GM19452 (cell line): ENCODE data around the gene MTA3.
"Not testable (repeated sequence)": the region's sequence is repeated elsewhere in the genome, so short reads cannot be mapped to it uniquely, and the experiment has no call there.

Experiments
- ATAC-seq: cut with Tn5 transposase; IDR thresholded peaks from one replicate; pipeline ENCODE4 v1.9.1; 2021; ENCODE audit not compliant: unreplicated experiment

Gene MTA3

GRCh38 chr2:42566837-42567321 lies 1.6 kb upstream of the MTA3 start:
- ATAC-seq = peak; percentile 39

DNA sequence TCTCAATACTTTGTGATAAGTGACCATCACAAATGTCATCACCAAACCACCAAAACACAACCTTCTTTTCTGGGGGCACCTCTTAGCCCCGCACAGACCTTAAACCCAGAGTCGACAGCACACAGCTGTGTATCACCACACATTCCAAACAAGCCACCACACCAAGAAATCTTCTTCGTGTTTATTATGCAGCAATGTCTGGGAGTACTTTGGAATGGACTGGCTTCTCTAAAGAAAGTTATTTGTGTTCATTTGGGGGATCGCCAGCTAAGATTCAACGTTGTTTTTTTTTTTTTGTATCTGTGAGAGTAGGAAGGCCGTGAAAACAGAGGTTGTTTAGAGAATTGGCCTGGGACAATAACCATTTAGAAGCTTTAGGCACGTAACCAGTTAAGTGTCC lies 1.1 kb upstream of the MTA3 start:
- no peak for ATAC-seq

DNA sequence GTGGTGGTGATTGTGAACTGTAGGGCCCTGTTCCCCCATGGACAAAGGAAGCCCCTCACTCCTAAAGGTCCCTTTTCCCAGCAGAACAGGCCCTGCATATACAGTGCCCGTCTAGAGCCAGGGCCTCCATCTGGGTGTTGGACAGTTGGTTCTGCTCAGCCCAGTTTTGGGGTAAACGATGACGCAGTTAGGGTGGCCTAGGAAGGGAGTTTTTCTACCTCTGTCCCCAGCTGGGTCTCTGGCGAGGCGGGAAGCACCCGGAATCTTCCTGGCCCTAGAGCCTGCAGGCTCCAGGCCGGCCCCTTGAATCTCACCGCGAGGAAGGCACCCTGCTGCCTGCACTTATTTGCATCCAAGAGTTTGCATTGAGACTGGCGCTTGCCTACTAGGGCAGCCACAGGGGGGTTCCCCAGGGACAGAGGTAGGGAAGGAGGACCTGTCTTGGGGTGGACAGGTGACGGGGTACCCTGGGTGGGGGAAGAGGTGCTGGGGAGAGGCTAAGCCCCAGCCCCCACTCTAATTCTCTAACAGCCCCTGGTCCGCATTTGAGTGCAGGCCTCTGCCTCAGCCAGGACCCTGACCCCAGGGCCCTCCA lies 529 bp upstream of the MTA3 start:
- peak; percentile 66 for ATAC-seq

DNA sequence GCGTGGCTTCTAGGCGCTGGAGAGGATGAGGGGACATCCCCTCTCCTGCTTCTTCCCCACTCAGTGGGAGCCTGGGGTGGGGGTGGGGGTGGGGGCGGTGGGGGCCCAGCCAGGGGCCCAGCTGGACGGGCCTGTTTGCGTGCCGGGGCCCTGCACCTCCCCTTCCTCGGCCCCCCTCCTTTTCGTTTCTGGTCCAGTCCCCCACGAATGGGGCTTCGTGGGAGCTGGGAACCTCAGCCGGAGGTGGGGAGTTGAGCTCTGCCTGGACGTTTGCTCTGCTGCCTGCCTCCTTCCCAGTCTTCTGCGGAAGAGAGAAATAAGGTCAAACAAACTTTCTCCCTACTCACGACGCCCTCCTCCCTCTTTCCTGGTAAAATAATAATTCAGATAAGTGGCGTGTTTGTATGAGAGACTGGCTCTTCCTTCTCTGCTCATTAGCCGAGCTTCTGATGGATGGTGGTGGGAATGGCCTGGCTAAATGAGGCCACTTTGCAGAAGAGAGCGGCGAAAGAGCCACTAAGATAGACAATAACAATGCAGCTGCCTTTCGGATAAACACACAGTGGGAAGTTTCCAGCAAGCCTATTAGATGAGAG lies 782 bp downstream of the MTA3 start:
- peak; percentile 12 for ATAC-seq

DNA sequence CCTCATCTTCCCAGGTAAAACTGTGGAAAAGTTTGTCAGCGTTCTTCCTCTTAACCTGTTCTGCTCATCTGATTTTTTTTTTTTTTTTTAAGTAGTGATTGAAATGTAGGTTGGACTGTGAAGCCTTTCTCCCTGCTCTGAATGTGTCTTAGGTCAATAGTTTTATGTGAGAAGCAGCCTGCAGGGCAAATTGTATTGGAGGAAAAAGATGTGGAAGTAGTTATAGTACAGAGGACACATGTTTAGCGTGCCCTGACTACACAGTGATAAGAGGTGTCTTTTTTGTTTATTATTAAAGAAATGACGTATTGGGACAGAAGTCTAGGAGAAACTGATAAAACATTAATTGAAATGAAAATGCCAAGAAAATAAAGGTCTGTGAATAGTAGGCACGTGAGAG lies 1.5 kb downstream of the MTA3 start:
- ATAC-seq = no peak

DNA sequence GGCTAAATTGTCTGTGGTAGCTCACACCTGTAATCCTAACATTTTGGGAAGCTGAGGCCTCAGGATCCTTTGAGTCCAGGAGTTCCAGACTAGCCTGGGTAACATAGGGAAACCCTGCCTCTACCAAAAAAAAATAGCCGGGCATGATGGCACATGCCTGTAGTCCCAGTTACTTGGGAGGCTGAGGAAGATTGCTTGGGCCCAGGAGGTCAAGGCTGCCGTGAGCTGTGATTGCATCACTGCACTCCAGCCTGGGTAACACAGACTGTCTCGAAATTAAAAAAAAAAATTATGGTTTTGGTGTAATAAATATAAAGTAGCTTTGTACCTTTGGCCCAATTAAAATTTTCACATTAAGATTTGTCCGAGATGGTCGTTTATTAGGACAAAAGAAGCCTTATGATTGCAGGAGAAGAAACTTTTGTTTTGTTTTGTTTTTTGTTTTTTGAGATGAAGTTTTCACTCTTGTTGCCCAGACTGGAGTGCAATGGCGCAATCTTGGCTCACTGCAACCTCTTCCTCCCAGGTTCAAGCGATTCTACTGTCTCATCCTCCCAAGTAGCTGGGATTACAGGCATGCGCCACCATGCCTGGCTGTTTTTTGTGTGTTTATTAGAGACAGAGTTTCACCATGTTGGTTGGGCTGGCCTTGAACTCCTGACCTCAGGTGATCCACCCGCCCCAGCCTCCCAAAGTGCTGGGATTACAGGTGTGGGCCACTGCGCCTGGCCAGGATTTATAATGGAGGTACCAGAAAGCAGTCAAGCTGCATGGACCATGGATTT lies 4.1 kb downstream of the MTA3 start:
- no peak for ATAC-seq

- no peak for ATAC-seq
Measured at GRCh38 chr2:42573256-42573655, 4.8 kb downstream of the MTA3 start.

DNA sequence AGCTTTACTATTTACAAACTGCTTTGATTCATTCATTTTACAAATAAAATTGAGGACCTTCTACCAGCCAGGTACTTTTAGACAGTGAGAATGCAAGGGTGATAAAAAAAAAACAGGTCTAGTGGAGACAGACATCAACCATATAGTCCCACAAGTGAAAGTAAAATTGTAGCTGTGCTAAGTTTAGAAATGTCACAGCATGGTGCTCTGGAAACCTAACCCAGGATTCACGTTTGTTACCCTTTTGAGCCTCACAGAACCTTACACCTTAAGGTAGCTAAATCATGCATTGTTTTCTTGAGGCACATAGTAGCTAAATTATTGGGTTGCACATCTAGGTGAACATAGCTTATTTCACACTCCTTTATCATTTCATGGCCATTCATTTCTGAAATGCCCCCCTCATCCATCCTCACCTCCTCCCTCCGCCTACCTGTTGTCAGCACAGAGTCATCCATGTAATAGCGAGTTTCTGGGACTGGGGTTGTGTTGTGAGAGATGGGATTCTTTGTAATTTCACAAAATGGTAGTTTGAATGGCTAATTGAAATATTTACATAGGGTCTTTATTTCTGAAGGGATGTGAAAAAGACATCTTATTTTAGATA lies 7.1 kb downstream of the MTA3 start:
- ATAC-seq = no peak

GRCh38 chr2:42578621-42579020 lies 10.2 kb downstream of the MTA3 start:
- no peak for ATAC-seq

- no peak for ATAC-seq
Measured at GRCh38 chr2:42581257-42581656, 12.8 kb downstream of the MTA3 start.

DNA sequence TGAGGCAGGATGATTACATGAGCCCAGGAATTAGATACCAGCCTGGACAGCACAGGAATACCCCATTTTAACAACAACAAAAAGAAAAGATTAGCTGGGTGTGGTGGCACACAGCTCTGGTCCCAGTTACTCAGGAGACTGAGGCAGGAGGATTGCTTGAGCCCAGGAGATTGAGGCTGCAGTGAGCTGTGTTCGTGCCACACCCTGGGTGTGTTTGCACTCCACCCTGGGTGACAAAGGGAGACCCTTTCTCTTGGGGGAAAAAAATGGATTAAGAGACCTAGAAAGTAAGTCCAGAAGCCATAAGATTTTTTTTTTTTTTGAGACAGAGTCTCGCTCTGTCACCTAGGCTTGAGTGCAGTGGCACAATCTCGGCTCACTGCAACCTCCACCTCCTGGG lies 16.2 kb downstream of the MTA3 start:
- not testable (repeated sequence) for ATAC-seq

DNA sequence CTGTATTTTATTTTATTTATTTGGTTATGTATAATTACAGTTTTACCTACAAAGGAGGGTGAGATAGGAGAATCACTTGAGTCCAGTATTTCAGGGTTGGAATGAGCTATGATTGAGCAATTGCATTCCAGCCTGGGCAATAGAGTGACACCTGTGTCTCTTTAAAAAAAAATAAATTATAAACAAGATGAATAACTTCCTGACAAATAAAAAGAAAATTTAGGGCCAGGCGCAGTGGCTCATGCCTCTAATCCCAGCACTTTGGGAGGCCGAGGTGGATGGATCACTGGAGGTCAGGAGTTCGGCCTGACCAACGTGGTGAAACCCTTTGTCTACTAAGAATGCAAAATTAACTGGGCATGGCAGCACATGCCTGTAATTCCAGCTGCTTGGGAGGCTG lies 17.3 kb downstream of the MTA3 start:
- ATAC-seq = no peak

DNA sequence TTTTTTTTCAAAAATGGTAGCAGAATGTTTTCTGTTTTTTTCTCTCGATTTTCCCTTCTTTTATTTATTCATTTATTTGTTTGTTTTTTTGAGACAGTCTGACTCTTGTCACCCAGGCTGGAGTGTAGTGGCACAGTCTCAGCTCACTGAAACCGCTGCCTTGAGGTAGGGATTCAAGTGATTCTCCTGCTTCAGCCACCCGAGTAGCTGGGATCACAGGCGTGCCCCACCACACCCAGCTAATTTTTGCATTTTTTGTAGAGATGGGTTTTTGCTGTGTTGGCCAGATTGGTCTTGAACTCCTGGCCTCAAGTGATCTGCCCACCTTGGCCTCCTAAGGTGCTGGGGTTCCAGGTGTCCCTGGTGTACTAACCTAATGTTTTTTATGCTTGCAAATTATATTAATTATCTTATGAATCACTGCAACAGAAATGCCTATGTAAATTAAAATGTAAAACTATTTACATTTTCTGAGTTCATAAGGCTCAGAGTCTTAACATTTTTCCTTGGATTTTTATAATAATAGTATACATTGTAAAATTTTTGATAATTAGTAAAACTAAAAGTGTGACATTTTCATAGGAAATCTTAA lies 19.2 kb downstream of the MTA3 start:
- ATAC-seq = no peak

DNA sequence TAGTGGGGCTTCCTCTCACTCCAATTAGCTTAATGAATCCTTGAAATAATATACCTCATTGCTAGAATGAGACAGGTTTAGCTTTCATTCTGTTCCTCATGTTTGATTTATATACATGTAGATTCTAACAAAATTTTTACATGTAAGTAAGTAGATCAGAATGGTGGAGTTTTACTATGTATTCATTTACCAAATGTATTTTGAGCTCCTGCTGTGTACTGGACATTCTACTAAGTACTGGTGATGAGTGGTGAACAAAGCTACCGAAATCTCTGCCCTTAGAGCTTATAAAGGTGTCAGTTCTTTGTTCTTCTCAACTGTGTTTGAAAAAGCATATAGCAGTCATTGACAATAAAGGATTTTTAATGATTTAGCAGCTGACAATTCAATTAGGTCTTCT lies 19.7 kb downstream of the MTA3 start:
- no peak for ATAC-seq

GRCh38 chr2:42590176-42590575 lies 21.7 kb downstream of the MTA3 start:
- ATAC-seq = no peak

DNA sequence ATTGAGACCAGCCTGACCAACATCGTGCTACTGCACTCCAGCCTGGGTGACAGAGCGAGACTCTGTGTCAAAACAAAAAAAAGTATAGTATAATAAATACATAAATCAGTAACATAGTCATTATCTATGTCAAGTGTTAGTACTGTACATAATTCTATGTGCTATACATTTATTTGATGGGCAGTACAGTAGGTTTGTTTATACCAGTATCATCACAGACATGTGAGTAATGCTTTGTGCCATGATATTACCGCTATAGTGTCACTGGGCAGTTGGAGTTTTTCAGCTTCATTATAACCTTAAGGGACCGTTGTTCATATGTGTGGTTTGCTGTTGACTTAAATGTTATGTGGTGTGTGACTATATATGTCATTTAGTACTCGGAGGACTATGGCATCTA lies 24.9 kb downstream of the MTA3 start:
- no peak for ATAC-seq

DNA sequence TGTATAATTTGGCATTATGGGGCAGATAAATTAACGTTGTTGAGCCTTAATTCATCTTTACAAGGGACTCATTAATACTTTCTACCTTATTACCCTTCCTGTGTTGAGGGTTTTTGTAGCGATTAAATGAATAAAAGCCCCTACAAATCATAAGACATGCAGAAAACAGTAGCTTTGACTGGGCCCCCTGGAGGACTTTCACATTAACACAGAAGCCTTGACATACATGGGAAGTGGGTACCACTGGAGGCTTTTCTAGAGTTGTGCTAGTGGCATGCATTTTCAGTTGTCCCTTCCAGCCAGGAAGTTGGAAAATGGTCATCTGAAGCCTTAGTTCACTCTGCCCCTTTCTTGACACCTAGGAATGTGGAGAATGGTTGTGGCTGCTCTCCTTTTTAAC lies 30.2 kb downstream of the MTA3 start:
- no peak for ATAC-seq

- no peak for ATAC-seq
Measured at GRCh38 chr2:42601076-42601475, 32.6 kb downstream of the MTA3 start.

DNA sequence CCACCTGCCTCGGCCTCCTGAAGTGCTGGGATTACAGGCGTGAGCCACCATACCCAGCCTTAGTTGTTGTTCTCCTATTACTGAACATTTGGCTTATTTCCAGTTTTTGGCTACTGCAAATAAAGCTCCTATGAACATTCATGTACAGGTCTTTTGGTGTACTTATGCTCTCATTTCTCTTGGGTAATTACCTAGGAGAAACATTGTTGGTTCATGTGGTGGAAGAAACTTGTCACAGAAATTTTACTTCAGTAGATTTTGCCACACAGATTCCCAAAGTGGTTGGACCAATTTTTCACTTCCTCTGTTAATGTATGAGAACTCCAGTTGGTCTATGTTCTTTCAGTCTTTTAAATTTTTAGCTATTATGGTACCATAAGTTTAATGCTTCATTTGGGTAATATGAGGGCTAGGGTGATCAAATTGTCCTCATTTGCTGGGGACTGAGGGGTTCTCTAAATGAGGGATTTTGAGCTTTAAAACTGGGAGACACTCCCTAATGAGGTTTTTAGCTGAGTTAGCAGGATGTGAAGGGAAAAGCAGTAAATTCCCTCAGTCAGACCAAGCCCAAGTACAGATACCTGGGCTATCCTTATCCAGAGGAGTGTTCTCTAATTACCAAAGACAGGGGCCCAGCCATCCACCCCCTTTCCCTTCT lies 33.9 kb downstream of the MTA3 start:
- ATAC-seq = no peak

DNA sequence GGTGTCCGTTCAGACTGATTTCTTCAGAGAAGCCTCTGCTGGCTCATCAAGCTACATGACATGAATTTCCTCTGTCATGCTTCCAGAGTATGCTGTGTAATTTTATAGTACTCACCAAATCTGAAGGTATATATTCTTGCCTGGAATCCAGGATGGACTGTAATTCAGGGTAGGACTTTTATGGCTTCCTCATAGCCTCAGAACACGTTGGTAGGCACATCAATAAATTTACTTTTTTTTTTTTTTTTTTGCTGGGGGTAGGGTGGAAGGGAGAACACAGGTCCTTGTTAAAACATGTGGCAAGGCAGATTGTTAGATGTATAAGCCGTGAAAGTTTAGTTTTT lies 34.4 kb downstream of the MTA3 start:
- no peak for ATAC-seq

DNA sequence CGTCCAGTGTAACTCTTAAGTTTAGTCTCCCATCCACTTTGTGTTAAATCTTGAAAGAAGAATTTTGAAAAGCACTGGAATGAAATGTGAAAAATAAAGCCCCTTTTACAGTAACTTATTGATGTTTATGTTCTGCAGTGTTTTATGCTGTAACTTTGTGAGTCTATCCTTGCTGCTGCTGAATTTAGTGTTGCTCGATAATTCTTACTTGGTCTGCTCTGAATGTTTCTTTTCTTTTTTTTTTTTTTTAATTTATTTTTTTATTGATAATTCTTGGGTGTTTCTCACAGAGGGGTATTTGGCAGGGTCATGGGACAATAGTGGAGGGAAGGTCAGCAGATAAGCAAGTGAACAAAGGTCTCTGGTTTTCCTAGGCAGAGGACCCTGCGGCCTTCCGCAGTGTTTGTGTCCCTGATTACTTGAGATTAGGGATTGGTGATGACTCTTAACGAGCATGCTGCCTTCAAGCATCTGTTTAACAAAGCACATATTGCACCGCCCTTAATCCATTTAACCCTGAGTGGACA lies 36.0 kb downstream of the MTA3 start:
- ATAC-seq = not testable (repeated sequence)
